Fibroblast of upper back skin (primary cell): Measurements from ENCODE around the gene SAA2.
"Not testable (repeated sequence)": the region's sequence is repeated elsewhere in the genome, so short reads cannot be mapped to it uniquely, and the experiment has no call there.

ENCODE experiments used
- DNase-seq: peaks from one replicate; pipeline ENCODE4 v3.0.0-alpha.2; 2013

SAA2 gene

DNA sequence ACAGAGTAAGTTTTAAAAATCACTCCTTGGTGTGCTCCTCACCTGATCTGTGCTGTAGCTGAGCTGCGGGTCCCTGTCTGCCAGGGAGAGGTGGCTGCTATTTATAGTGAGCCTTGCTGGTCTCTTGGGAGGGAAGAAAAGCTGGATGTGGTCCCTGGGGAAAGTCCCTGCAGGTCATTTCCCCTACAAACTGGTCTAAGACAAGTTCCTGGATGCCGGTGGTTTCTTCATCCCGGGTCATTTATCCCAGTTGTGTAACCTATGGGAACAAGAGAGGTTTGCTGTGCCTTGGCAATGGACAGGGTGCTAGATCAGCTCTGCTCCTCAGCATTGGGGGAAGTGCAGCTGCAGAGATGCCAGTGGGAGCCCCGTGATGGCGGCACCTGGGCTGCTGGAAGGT lies at the start of gene SAA2:
SAA2 (minus strand) TSS at position 108 of the 400 bp plus-strand sequence. CDS start 657 bp downstream, outside the sequence.
- no peak for DNase-seq

- DNase-seq: no peak
These were observed 46.8 kb upstream of the SAA2 start for GRCh38 chr11:18295316-18295715.

DNA sequence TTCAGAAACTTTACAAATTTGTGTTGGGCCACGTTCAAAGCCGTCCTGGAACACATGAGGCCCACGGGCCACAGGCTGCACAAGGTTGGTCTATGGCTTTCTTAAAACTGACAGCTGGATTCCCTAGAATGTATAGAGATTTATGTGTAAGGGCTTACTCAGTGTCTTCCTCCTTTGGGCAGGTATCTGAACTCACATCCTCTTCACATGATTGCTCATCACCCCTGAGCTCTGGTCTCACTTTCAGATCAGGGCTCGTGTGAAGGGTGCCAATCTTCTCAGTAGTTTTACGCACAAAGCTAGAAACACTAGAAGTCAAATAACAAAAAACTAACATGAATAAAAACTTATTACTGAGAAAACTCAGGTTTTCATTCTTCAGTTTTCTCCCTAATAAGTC lies 46.4 kb upstream of the SAA2 start:
- no peak for DNase-seq

- DNase-seq: no peak
These were observed 40.4 kb upstream of the SAA2 start for GRCh38 chr11:18288911-18289310.

DNA sequence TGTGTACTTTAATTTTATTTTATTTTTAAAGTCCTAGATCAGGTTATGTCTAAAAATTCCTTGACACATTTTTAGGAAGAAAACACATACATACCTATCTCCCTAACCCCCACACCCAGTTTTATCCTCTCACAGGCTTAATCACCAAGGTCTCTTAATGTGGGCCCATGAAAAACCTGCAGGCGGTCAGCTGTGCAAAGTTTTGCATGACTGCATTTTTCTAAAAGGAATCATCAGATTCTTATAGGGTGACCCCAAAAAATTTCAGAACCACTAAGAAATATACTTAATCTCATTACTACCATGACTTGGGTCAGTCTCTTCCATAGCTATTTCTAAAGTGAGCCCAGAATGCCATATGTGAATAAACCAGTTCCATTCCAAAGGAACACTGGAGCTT lies 37.4 kb upstream of the SAA2 start:
- no peak for DNase-seq

DNA sequence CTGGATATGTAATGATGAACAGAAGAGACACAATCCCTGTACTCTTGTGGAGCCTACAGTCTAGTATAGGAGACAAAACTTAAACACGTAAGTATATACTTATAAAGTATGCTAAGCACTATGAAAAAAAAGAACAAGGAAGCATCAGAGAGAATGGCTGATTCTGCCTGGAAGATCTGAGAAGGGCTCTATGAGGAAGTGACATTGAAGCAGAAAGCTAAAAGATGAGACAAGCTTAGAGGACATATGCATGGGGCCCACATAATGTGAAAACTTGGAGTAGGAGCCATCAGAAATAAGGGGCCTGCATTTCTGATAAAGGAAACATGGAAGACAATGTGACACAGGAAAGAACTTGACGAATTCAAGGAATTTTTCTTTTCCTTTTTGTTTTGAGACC lies 34.2 kb upstream of the SAA2 start:
- no peak for DNase-seq

GRCh38 chr11:18280438-18281045 lies 32.1 kb upstream of the SAA2 start:
- DNase-seq: no peak

GRCh38 chr11:18277565-18278271 lies 29.2 kb upstream of the SAA2 start:
- no peak for DNase-seq

- no peak for DNase-seq
These were observed 22.7 kb upstream of the SAA2 start for GRCh38 chr11:18271206-18271605.

DNA sequence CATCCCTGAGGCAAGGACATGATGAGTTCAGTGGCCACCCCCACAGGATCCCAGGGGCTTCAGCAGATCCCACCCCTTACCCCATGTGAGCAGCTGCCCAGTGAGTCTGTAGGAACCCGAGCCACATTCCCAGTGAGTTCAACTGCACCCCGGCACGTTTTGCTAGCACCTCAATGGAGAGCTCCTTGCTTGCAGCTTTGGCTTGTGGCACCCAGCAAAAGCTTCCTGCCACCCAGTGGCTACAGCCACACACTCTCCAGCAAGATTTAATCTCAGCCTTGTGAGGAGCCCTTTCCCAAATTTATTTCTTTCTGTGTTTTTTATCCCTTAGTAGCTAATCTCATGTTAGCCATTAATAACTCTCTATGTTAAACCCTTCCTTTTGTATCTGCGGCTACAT lies 21.6 kb upstream of the SAA2 start:
- DNase-seq: no peak

GRCh38 chr11:18269252-18269651 lies 20.8 kb upstream of the SAA2 start:
- DNase-seq: not testable (repeated sequence)

DNA sequence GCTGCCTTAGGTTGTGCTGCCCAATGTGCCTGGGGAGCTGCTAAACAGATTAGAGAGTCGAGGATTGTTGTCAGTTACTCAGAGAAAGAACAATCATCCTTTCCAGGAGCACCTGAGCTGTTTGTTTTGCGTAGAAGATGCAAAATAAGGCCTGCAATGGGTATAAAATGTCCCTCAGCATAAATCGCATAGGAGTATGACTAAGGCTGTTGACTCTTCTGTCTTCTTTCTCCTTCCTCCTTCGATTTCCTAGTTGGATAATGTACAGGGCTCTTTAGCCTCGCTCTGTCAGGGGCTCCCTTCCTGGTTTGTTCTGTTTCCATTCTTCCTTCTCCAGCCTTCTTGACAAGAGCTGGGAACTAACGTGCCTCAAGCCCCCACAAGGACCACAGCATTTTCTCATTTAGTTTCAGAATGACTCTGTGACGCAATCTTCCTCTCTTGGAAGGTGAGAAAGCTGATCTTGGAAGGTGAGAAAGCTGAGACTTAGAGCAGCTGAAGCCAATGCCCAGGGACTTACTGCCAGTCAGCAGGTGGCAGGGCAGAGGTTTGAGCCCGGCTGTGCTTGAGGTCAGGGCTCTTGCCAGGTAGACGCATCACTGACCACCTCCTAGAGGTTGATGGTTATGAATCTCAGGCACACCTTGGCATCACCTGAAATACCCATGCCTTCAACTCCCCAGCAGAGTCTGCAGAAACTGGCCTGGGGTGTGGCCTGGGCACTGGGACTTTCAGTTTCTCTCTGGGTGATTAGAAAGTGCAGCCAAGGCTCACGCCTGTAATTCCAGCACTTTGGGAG lies 19.1 kb upstream of the SAA2 start:
- not testable (repeated sequence) for DNase-seq

DNA sequence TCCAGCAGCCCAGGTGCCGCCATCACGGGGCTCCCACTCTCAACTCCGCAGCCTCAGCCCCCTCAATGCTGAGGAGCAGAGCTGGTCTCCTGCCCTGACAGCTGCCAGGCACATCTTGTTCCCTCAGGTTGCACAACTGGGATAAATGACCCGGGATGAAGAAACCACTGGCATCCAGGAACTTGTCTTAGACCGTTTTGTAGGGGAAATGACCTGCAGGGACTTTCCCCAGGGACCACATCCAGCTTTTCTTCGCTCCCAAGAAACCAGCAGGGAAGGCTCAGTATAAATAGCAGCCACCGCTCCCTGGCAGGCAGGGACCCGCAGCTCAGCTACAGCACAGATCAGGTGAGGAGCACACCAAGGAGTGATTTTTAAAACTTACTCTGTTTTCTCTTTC lies 17.5 kb upstream of the SAA2 start, which contains the start of gene SAA1:
SAA1 (plus strand) TSS at position 316 of the 400 bp plus-strand sequence. CDS start 624 bp downstream, outside the sequence.
- no peak for DNase-seq

GRCh38 chr11:18264677-18265555 lies 16.4 kb upstream of the SAA2 start:
- no peak for DNase-seq

GRCh38 chr11:18264035-18264434 lies 15.6 kb upstream of the SAA2 start:
- no peak for DNase-seq

DNA sequence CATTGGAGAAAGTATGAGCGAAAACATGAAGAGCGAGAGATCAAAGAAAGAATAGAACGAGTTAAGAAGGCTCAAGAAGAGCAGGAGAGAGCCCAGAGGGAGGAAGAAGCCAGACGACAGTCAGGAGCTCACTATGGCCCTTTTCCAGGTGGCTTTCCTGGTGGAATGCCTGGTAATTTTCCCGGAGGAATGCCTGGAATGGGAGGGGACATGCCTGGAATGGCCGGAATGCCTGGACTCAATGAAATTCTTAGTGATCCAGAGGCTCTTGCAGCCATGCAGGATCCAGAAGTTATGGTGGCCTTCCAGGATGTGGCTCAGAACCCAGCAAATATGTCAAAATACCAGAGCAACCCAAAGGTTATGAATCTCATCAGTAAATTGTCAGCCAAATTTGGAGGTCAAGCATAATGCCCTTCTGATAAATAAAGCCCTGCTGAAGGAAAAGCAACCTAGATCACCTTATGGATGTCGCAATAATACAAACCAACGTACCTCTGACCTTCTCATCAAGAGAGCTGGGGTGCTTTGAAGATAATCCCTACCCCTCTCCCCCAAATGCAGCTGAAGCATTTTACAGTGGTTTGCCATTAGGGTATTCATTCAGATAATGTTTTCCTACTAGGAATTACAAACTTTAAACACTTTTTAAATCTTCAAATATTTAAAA lies 14.3 kb upstream of the SAA2 start:
- peak; percentile 37 for DNase-seq

DNA sequence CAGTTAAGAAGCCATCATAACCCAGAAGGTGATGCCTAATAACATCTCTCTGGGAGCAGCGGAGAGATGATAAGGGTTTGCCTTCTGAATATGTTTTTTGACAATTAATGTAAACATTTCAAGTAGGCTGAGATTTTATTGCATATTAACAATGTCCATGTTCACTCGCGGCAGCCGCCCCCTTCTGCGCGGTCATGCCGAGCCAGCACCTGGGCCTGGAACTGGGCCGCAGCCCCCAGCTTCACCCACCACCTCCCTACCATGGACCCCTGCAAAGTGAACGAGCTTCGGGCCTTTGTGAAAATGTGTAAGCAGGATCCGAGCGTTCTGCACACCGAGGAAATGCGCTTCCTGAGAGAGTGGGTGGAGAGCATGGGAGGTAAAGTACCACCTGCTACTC lies 13.3 kb upstream of the SAA2 start:
- no peak for DNase-seq

DNA sequence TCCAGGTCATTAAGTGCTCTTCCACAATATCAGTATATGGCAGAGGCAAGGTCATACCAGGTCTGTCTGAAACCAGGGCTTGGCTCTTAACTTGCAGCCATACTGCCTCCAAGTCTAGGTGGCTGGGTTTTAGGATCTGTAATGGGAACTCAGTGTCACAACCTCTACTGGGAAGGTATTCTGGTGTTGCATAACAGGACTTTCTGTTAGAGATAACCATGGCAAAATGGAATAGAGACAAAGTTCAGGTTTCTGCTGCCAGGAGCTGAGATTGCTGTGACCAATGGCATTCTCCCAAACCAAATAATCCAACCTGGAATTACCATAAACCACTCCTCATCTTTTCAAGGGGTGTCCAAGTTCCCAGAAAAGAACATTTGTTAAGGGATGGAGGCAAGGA lies 10.8 kb upstream of the SAA2 start:
- DNase-seq: no peak

DNA sequence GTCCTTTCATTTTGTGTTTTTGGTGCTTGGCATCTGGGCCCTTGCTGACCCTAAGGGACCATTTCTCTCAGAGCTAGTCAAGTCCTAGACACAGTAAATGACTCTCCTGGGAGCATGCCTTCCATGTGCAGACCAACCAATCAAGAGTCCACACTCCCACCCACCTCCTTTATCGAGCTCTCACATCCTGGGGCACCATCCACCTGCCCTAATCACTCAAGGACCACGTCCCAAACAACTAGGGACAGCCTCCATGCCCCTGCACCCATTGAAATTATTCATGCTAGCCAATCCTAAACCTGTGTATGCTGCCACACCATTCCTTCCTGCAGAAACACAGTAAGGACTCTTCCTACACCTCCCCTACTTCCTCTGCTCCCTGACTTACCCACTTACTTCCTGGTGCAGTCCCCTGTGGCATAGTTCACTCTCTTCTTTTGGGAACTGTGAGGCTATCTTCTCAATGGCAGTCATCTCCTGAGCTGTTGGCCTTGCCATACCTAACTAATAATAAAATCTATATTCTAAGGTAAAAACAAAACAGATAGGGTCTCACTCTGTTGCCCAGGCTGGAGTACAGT lies 6.4 kb upstream of the SAA2 start:
- DNase-seq: no peak

DNA sequence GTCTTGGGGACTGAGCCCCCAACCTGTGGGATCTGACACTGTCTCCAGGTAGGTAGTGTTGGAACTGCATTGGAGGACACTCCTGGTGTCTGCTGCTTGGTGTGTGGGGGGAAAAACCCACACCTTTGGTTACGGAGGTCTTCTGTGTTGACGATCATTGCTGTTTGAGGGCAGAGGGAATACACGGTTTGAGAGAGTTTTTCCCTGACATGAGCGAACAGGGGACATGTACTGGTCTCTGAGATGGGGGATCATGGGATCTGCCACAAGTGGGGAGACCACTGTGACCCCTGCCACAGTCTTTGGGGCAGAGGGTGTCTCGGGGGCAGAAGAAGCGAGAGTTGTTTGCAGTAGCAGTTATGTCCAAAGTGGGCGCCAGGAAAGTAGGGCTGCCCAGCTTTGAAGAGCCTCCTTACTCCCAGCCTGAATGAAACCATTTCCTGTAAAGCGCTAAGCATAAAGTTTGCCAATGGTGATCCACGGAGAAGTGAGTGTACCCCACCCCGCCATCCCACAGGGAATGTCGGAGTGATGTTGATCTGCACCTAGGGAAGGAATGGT lies 5.4 kb upstream of the SAA2 start:
- no peak for DNase-seq

- DNase-seq: no peak
These were observed 4.8 kb upstream of the SAA2 start for GRCh38 chr11:18253233-18253632.

- DNase-seq: not testable (repeated sequence)
These were observed 1.3 kb downstream of the SAA2 start for GRCh38 chr11:18247191-18247581.
